ENCODE data around the gene PUS1.
A peak's percentile ranks its signal among the peaks of the same experiment; 100 is the strongest.

Gene PUS1

DNA sequence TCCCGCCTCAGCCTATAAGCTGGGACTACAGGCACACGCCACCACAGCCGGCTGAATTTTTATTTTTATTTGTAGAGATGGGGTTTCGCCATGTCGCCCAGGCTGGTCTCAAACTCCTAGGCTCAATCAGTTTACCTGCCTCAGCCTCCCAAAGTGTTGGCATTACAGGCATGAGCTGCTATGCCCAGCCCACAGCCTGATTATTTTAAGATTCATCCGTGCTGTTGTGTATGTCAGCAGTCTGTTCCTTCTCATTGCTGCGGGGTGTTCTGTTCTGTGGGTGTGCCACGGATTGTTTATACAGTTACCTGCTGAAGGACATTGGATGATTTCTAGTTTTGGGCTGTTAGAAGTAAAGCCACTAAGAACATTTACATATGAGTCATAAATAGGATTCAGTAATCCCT is 11.1 kb downstream of the PUS1 start:
- DNase-seq (ENCODE audit: low read depth), result no peak

DNA sequence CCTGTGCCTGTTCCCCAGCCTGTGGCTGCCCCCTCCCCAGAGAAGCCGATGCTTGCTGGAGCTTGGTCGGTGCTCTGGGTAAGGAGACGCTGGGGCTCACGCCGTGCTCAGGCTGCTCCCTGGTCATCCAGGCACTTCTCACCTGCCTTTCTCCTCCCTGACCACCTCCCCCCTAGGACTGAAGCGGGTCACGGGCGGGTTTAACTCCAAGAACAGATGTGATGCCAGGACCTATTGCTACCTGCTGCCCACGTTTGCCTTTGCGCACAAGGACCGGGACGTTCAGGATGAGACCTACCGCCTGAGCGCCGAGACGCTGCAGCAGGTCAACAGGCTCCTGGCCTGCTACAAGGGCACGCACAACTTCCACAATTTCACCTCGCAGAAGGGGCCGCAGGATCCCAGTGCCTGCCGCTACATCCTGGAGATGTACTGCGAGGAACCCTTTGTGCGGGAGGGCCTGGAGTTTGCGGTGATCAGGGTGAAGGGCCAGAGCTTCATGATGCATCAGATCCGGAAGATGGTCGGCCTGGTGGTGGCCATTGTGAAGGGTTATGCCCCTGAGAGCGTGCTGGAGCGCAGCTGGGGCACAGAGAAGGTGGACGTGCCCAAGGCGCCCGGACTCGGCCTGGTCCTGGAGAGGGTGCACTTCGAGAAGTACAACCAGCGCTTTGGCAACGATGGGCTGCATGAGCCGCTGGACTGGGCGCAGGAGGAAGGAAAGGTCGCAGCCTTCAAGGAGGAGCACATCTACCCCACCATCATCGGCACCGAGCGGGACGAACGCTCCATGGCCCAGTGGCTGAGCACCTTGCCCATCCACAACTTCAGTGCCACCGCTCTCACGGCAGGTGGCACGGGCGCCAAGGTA is 12.3 kb downstream of the PUS1 start:
- DNase-seq (ENCODE audit: low read depth), result no peak
- TF ChIP-seq, protein P1, sequence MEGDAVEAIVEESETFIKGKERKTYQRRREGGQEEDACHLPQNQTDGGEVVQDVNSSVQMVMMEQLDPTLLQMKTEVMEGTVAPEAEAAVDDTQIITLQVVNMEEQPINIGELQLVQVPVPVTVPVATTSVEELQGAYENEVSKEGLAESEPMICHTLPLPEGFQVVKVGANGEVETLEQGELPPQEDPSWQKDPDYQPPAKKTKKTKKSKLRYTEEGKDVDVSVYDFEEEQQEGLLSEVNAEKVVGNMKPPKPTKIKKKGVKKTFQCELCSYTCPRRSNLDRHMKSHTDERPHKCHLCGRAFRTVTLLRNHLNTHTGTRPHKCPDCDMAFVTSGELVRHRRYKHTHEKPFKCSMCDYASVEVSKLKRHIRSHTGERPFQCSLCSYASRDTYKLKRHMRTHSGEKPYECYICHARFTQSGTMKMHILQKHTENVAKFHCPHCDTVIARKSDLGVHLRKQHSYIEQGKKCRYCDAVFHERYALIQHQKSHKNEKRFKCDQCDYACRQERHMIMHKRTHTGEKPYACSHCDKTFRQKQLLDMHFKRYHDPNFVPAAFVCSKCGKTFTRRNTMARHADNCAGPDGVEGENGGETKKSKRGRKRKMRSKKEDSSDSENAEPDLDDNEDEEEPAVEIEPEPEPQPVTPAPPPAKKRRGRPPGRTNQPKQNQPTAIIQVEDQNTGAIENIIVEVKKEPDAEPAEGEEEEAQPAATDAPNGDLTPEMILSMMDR (IDR thresholded peaks at IDR 0.05; ENCODE audit: low read depth, low read length), result no peak
- TF ChIP-seq POLR2A (IDR thresholded peaks at IDR 0.05; ENCODE audit: extremely low read depth, insufficient read length) (no peak), MAX (IDR thresholded peaks at IDR 0.05; ENCODE audit: low read depth, low read length) (no peak), MYC (IDR thresholded peaks at IDR 0.05; ENCODE audit: low read depth, low read length) (no peak)
- H3K4me3 ChIP-seq (ENCODE audit: low read depth, low read length), result no peak overlapping the region

More for the DNA sequence above, 11.1 kb downstream of the PUS1 start:
- no peak overlapping the region for H3K4me3 ChIP-seq (ENCODE audit: low read depth, low read length)
- TF ChIP-seq, protein P1 (IDR thresholded peaks at IDR 0.05; ENCODE audit: low read depth, low read length), result no peak
- TF ChIP-seq MAX (IDR thresholded peaks at IDR 0.05; ENCODE audit: low read depth, low read length) (no peak), MYC (IDR thresholded peaks at IDR 0.05; ENCODE audit: low read depth, low read length) (no peak), POLR2A (IDR thresholded peaks at IDR 0.05; ENCODE audit: extremely low read depth, insufficient read length) (no peak)

DNA sequence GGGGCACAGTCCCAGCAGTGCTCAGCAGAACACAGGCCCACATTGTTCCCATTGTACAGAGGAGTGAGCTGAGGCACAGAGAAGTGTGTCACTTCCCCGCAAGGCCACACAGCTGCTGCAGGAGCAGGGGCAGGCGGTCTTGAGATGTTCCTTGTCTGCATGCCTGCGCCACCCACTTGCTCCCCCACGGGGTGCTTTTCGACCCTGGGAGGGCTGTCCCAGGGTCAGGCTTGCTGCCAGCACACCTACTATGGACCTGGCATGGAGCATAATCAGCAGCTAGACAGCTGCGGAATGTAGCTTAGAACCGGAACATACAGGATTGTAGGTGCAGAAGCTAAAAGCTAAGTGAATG is 12.9 kb downstream of the PUS1 start:
- H3K4me3 ChIP-seq (ENCODE audit: low read depth, low read length), result no peak overlapping the region
- peak; percentile 11 for TF ChIP-seq POLR2A (IDR thresholded peaks at IDR 0.05; ENCODE audit: extremely low read depth, insufficient read length)
- no peak for TF ChIP-seq MAX (IDR thresholded peaks at IDR 0.05; ENCODE audit: low read depth, low read length)
- no peak for TF ChIP-seq MYC (IDR thresholded peaks at IDR 0.05; ENCODE audit: low read depth, low read length)
- TF ChIP-seq, protein P1 (IDR thresholded peaks at IDR 0.05; ENCODE audit: low read depth, low read length), result no peak
- DNase-seq (ENCODE audit: low read depth), result no peak

GRCh38 chr12:131942671-131943070 is 13.6 kb downstream of the PUS1 start:
- TF ChIP-seq MAX (IDR thresholded peaks at IDR 0.05; ENCODE audit: low read depth, low read length) (no peak), MYC (IDR thresholded peaks at IDR 0.05; ENCODE audit: low read depth, low read length) (no peak), POLR2A (IDR thresholded peaks at IDR 0.05; ENCODE audit: extremely low read depth, insufficient read length) (no peak)
- TF ChIP-seq, protein P1 (IDR thresholded peaks at IDR 0.05; ENCODE audit: low read depth, low read length), result no peak
- DNase-seq (ENCODE audit: low read depth), result no peak

GRCh38 chr12:131943389-131943788 is 14.3 kb downstream of the PUS1 start:
- no peak for TF ChIP-seq POLR2A (IDR thresholded peaks at IDR 0.05; ENCODE audit: extremely low read depth, insufficient read length)
- TF ChIP-seq MYC (IDR thresholded peaks at IDR 0.05; ENCODE audit: low read depth, low read length), result no peak
- TF ChIP-seq MAX (IDR thresholded peaks at IDR 0.05; ENCODE audit: low read depth, low read length), result no peak
- TF ChIP-seq, protein P1 (IDR thresholded peaks at IDR 0.05; ENCODE audit: low read depth, low read length), result no peak
- no peak for DNase-seq (ENCODE audit: low read depth)
- H3K4me3 ChIP-seq (ENCODE audit: low read depth, low read length), result no peak overlapping the region

More at GRCh38 chr12:131942671-131943070, 13.6 kb downstream of the PUS1 start:
- H3K4me3 ChIP-seq (ENCODE audit: low read depth, low read length), result no peak overlapping the region

All from NB4 (cell line).